SU-DHL-6 (cell line): ENCODE data around the gene TANC1.

Experiments
- CTCF ChIP-seq: fragments of 200-600 bp; sonication (generic); IDR thresholded peaks from one replicate; pipeline ENCODE4 v1.5.1; 2017; ENCODE audit warnings: antibody characterized with exemption, mild to moderate bottlenecking, low read length, moderate library complexity; ENCODE audit not compliant: insufficient read depth, poor library complexity, severe bottlenecking
- EZH2phosphoT487 ChIP-seq: fragments of 200-600 bp; sonication (generic), shearing (Covaris generic); conservative IDR thresholded peaks from 2 replicates; pipeline ENCODE4 v1.6.1; 2018; ENCODE audit warnings: mild to moderate bottlenecking, antibody characterized with exemption, low read length, moderate library complexity, mixed read lengths

GRCh38 chr2:159128191-159128590 lies 159.8 kb downstream of the TANC1 start:
- TF ChIP-seq CTCF (no peak), EZH2phosphoT487 (no peak)
